Measurements from ENCODE around the gene FIGN.
A peak's percentile ranks its signal among the peaks of the same experiment; 100 is the strongest.

The FIGN gene

GRCh38 chr2:163751696-163752095 is 15.9 kb upstream of the FIGN start:
- H2AFZ ChIP-seq (ENCODE audit: low read depth), result no peak overlapping the region
- no peak for TF ChIP-seq CTCF (conservative IDR thresholded peaks at IDR 0.05; ENCODE audit: low read depth, low read length)
- no peaks in the 10 kb centered on the region for H3K4me1 ChIP-seq (ENCODE audit: low read depth, poor library complexity, severe bottlenecking)
- no peak overlapping the region for H3K4me2 ChIP-seq
- no peaks in the 10 kb centered on the region for H3K36me3 ChIP-seq (ENCODE audit: insufficient read depth)
- H3K4me3 ChIP-seq (IDR thresholded peaks at IDR 0.05; ENCODE audit: insufficient read depth, low read depth, low read length), result no peak overlapping the region
- H3K27ac ChIP-seq, result no peak overlapping the region
- no peaks in the 10 kb centered on the region for H3K27me3 ChIP-seq (ENCODE audit: insufficient read depth, low read depth)
- H3K79me2 ChIP-seq (ENCODE audit: insufficient read depth, low read depth), result no peaks in the 10 kb centered on the region
- H4K20me1 ChIP-seq (ENCODE audit: insufficient read depth), result no peaks in the 10 kb centered on the region
- no peak overlapping the region for H3K9ac ChIP-seq

GRCh38 chr2:163748420-163748819 is 12.6 kb upstream of the FIGN start:
- Histone ChIP-seq H3K4me3 (IDR thresholded peaks at IDR 0.05; ENCODE audit: insufficient read depth, low read depth, low read length) (no peak overlapping the region), H3K36me3 (ENCODE audit: insufficient read depth) (no peaks in the 10 kb centered on the region), H3K79me2 (ENCODE audit: insufficient read depth, low read depth) (no peaks in the 10 kb centered on the region), H3K4me2 (no peak overlapping the region), H4K20me1 (ENCODE audit: insufficient read depth) (no peaks in the 10 kb centered on the region), H3K9ac (no peak overlapping the region), H2AFZ (ENCODE audit: low read depth) (no peak overlapping the region), H3K4me1 (ENCODE audit: low read depth, poor library complexity, severe bottlenecking) (no peaks in the 10 kb centered on the region), H3K27me3 (ENCODE audit: insufficient read depth, low read depth) (no peaks in the 10 kb centered on the region), H3K27ac (no peak overlapping the region)
- TF ChIP-seq CTCF (conservative IDR thresholded peaks at IDR 0.05; ENCODE audit: low read depth, low read length), result no peak

- Histone ChIP-seq H3K4me1 (ENCODE audit: low read depth, poor library complexity, severe bottlenecking) (no peaks in the 10 kb centered on the region), H3K27ac (no peak overlapping the region), H3K4me3 (IDR thresholded peaks at IDR 0.05; ENCODE audit: insufficient read depth, low read depth, low read length) (no peak overlapping the region), H2AFZ (ENCODE audit: low read depth) (no peak overlapping the region), H4K20me1 (ENCODE audit: insufficient read depth) (no peaks in the 10 kb centered on the region), H3K9ac (no peak overlapping the region), H3K36me3 (ENCODE audit: insufficient read depth) (no peaks in the 10 kb centered on the region), H3K4me2 (no peak overlapping the region), H3K79me2 (ENCODE audit: insufficient read depth, low read depth) (no peaks in the 10 kb centered on the region), H3K27me3 (ENCODE audit: insufficient read depth, low read depth) (no peaks in the 10 kb centered on the region)
- TF ChIP-seq CTCF (conservative IDR thresholded peaks at IDR 0.05; ENCODE audit: low read depth, low read length), result no peak
These were observed 5.6 kb upstream of the FIGN start for GRCh38 chr2:163741435-163741834.

GRCh38 chr2:163737563-163737962 is 1.8 kb upstream of the FIGN start:
- Histone ChIP-seq H3K4me3 (IDR thresholded peaks at IDR 0.05; ENCODE audit: insufficient read depth, low read depth, low read length) (no peak overlapping the region), H3K4me1 (ENCODE audit: low read depth, poor library complexity, severe bottlenecking) (peaks cover 6% of the 10 kb centered on the region), H4K20me1 (ENCODE audit: insufficient read depth) (no peaks in the 10 kb centered on the region), H3K36me3 (ENCODE audit: insufficient read depth) (no peaks in the 10 kb centered on the region), H3K9ac (no peak overlapping the region), H2AFZ (ENCODE audit: low read depth) (no peak overlapping the region), H3K79me2 (ENCODE audit: insufficient read depth, low read depth) (no peaks in the 10 kb centered on the region), H3K27ac (no peak overlapping the region), H3K27me3 (ENCODE audit: insufficient read depth, low read depth) (no peaks in the 10 kb centered on the region), H3K4me2 (no peak overlapping the region)
- TF ChIP-seq CTCF (conservative IDR thresholded peaks at IDR 0.05; ENCODE audit: low read depth, low read length), result no peak

- H3K27ac ChIP-seq, result no peak overlapping the region
- peak overlapping the region; percentile 96; the same call in 1 of the 2 replicates for H2AFZ ChIP-seq (ENCODE audit: low read depth)
- no peak overlapping the region for H3K4me2 ChIP-seq
- H3K79me2 ChIP-seq (ENCODE audit: insufficient read depth, low read depth), result no peaks in the 10 kb centered on the region
- no peak overlapping the region for H3K9ac ChIP-seq
- H4K20me1 ChIP-seq (ENCODE audit: insufficient read depth), result no peaks in the 10 kb centered on the region
- TF ChIP-seq CTCF (conservative IDR thresholded peaks at IDR 0.05; ENCODE audit: low read depth, low read length), result no peak
- H3K4me3 ChIP-seq (IDR thresholded peaks at IDR 0.05; ENCODE audit: insufficient read depth, low read depth, low read length), result no peak overlapping the region
- H3K27me3 ChIP-seq (ENCODE audit: insufficient read depth, low read depth), result no peaks in the 10 kb centered on the region
- no peaks in the 10 kb centered on the region for H3K36me3 ChIP-seq (ENCODE audit: insufficient read depth)
- peaks cover 6% of the 10 kb centered on the region for H3K4me1 ChIP-seq (ENCODE audit: low read depth, poor library complexity, severe bottlenecking)
These were observed 1.3 kb upstream of the FIGN start for GRCh38 chr2:163737190-163737439.
